ENCODE results near the gene CCRL2. TPM values are rescaled to one million over a fixed set of nuclear protein-coding genes. Genes with fewer than 3 reads are reported as not detected.
"Not testable (repeated sequence)": the region's sequence is repeated elsewhere in the genome, so short reads cannot be mapped to it uniquely, and the experiment has no call there.

The CCRL2 gene
- total RNA-seq, 1 donor from 2014 or later: 2.2 TPM

- H3K36me3 Mint-ChIP-seq (ENCODE audit: low read depth): peaks cover under 1% of the 10 kb centered on the region
- no peak overlapping the region for H3K4me3 Mint-ChIP-seq
- H3K27ac Mint-ChIP-seq: no peak overlapping the region
- peaks cover 5% of the 10 kb centered on the region for H3K4me1 Mint-ChIP-seq (ENCODE audit: low read depth)
- H3K27me3 Mint-ChIP-seq (ENCODE audit: insufficient read depth): peaks cover 10% of the 10 kb centered on the region
- intact Hi-C loops (cut with micrococcal nuclease): no loop called here
- H3K9me3 Mint-ChIP-seq: no peaks in the 10 kb centered on the region
- no peak for DNase-seq (ENCODE audit: low spot score)
Observed at GRCh38 chr3:46414739-46415138, 7.7 kb downstream of the CCRL2 start.

GRCh38 chr3:46416125-46416810 lies 9.2 kb downstream of the CCRL2 start:
- no peak overlapping the region for H3K27ac Mint-ChIP-seq
- peaks cover 7% of the 10 kb centered on the region for H3K27me3 Mint-ChIP-seq (ENCODE audit: insufficient read depth)
- no peaks in the 10 kb centered on the region for H3K9me3 Mint-ChIP-seq
- intact Hi-C loops (cut with micrococcal nuclease): no loop called here
- H3K4me1 Mint-ChIP-seq (ENCODE audit: low read depth): no peaks in the 10 kb centered on the region
- no peaks in the 10 kb centered on the region for H3K36me3 Mint-ChIP-seq (ENCODE audit: low read depth)
- H3K4me3 Mint-ChIP-seq: no peak overlapping the region
- no peak for DNase-seq (ENCODE audit: low spot score)

GRCh38 chr3:46416811-46417510 lies 9.9 kb downstream of the CCRL2 start:
- no peaks in the 10 kb centered on the region for H3K9me3 Mint-ChIP-seq
- no peak overlapping the region for H3K27ac Mint-ChIP-seq
- no peak overlapping the region for H3K4me3 Mint-ChIP-seq
- peaks cover 7% of the 10 kb centered on the region for H3K27me3 Mint-ChIP-seq (ENCODE audit: insufficient read depth)
- no peaks in the 10 kb centered on the region for H3K36me3 Mint-ChIP-seq (ENCODE audit: low read depth)
- no peaks in the 10 kb centered on the region for H3K4me1 Mint-ChIP-seq (ENCODE audit: low read depth)
- no peak for DNase-seq (ENCODE audit: low spot score)
- intact Hi-C loops (cut with micrococcal nuclease): no loop called here

GRCh38 chr3:46417841-46418611 lies 11.0 kb downstream of the CCRL2 start:
- Mint-ChIP-seq H3K36me3 (ENCODE audit: low read depth) (no peaks in the 10 kb centered on the region), H3K27me3 (ENCODE audit: insufficient read depth) (peaks cover 5% of the 10 kb centered on the region), H3K4me3 (no peak overlapping the region), H3K9me3 (no peaks in the 10 kb centered on the region), H3K4me1 (ENCODE audit: low read depth) (no peaks in the 10 kb centered on the region), H3K27ac (no peak overlapping the region)
- no peak for DNase-seq (ENCODE audit: low spot score)
- intact Hi-C loops (cut with micrococcal nuclease): no loop called here

GRCh38 chr3:46419816-46420215 lies 12.8 kb downstream of the CCRL2 start:
- Mint-ChIP-seq H3K36me3 (ENCODE audit: low read depth) (no peaks in the 10 kb centered on the region), H3K4me3 (no peak overlapping the region), H3K4me1 (ENCODE audit: low read depth) (no peaks in the 10 kb centered on the region), H3K27ac (no peak overlapping the region), H3K27me3 (ENCODE audit: insufficient read depth) (peaks cover 2% of the 10 kb centered on the region), H3K9me3 (no peaks in the 10 kb centered on the region)
- intact Hi-C loops (cut with micrococcal nuclease): no loop called here
- no peak for DNase-seq (ENCODE audit: low spot score)

- intact Hi-C loops (cut with micrococcal nuclease): no loop called here
- Mint-ChIP-seq H3K9me3 (no peaks in the 10 kb centered on the region), H3K4me3 (no peak overlapping the region), H3K4me1 (ENCODE audit: low read depth) (no peaks in the 10 kb centered on the region), H3K27me3 (ENCODE audit: insufficient read depth) (peaks cover 2% of the 10 kb centered on the region), H3K36me3 (ENCODE audit: low read depth) (no peaks in the 10 kb centered on the region), H3K27ac (no peak overlapping the region)
- no peak for DNase-seq (ENCODE audit: low spot score)
Observed at GRCh38 chr3:46420931-46421330, 13.9 kb downstream of the CCRL2 start.

GRCh38 chr3:46422617-46423016 lies 15.6 kb downstream of the CCRL2 start:
- no peak for DNase-seq (ENCODE audit: low spot score)
- Mint-ChIP-seq H3K36me3 (ENCODE audit: low read depth) (no peaks in the 10 kb centered on the region), H3K27me3 (ENCODE audit: insufficient read depth) (peaks cover 1% of the 10 kb centered on the region)

GRCh38 chr3:46423588-46423987 lies 16.5 kb downstream of the CCRL2 start:
- intact Hi-C loops (cut with micrococcal nuclease): no loop called here
- H3K4me3 Mint-ChIP-seq: no peak overlapping the region
- no peaks in the 10 kb centered on the region for H3K4me1 Mint-ChIP-seq (ENCODE audit: low read depth)
- no peaks in the 10 kb centered on the region for H3K36me3 Mint-ChIP-seq (ENCODE audit: low read depth)
- no peak overlapping the region for H3K27ac Mint-ChIP-seq
- H3K9me3 Mint-ChIP-seq: no peaks in the 10 kb centered on the region
- H3K27me3 Mint-ChIP-seq (ENCODE audit: insufficient read depth): peaks cover 1% of the 10 kb centered on the region
- no peak for DNase-seq (ENCODE audit: low spot score)

More at GRCh38 chr3:46422617-46423016, 15.6 kb downstream of the CCRL2 start:
- no peak overlapping the region for H3K4me3 Mint-ChIP-seq
- H3K27ac Mint-ChIP-seq: no peak overlapping the region
- intact Hi-C loops (cut with micrococcal nuclease): no loop called here
- H3K4me1 Mint-ChIP-seq (ENCODE audit: low read depth): no peaks in the 10 kb centered on the region
- no peaks in the 10 kb centered on the region for H3K9me3 Mint-ChIP-seq

- H3K36me3 Mint-ChIP-seq (ENCODE audit: low read depth); H3K27me3 Mint-ChIP-seq (ENCODE audit: insufficient read depth); DNase-seq (ENCODE audit: low spot score): not testable (repeated sequence)
Observed at GRCh38 chr3:46426476-46426875, 19.4 kb downstream of the CCRL2 start.

GRCh38 chr3:46427404-46427803 lies 20.3 kb downstream of the CCRL2 start:
- H3K36me3 Mint-ChIP-seq (ENCODE audit: low read depth); H3K27ac Mint-ChIP-seq; DNase-seq (ENCODE audit: low spot score); H3K4me3 Mint-ChIP-seq; H3K4me1 Mint-ChIP-seq (ENCODE audit: low read depth); H3K27me3 Mint-ChIP-seq (ENCODE audit: insufficient read depth); intact Hi-C loops (cut with micrococcal nuclease): not testable (repeated sequence)
- H3K9me3 Mint-ChIP-seq: peaks cover 12% of the 10 kb centered on the region

More at GRCh38 chr3:46426476-46426875, 19.4 kb downstream of the CCRL2 start:
- intact Hi-C loops (cut with micrococcal nuclease); H3K9me3 Mint-ChIP-seq; H3K4me1 Mint-ChIP-seq (ENCODE audit: low read depth); H3K4me3 Mint-ChIP-seq; H3K27ac Mint-ChIP-seq: not testable (repeated sequence)

- no peak for DNase-seq (ENCODE audit: low spot score)
- Mint-ChIP-seq H3K9me3 (peaks cover 15% of the 10 kb centered on the region), H3K27ac (no peak overlapping the region)
Observed at GRCh38 chr3:46427916-46428833, 21.1 kb downstream of the CCRL2 start.

GRCh38 chr3:46429250-46429649 lies 22.2 kb downstream of the CCRL2 start:
- H3K36me3 Mint-ChIP-seq (ENCODE audit: low read depth): no peaks in the 10 kb centered on the region

More at GRCh38 chr3:46427916-46428833, 21.1 kb downstream of the CCRL2 start:
- peaks cover 7% of the 10 kb centered on the region for H3K27me3 Mint-ChIP-seq (ENCODE audit: insufficient read depth)
- H3K4me1 Mint-ChIP-seq (ENCODE audit: low read depth): peaks cover 10% of the 10 kb centered on the region
- intact Hi-C loops (cut with micrococcal nuclease): no loop called here
- no peak overlapping the region for H3K4me3 Mint-ChIP-seq
- H3K36me3 Mint-ChIP-seq (ENCODE audit: low read depth): no peaks in the 10 kb centered on the region

More at GRCh38 chr3:46429250-46429649, 22.2 kb downstream of the CCRL2 start:
- DNase-seq (ENCODE audit: low spot score): no peak
- Mint-ChIP-seq H3K9me3 (peaks cover 15% of the 10 kb centered on the region), H3K27ac (no peak overlapping the region), H3K4me1 (ENCODE audit: low read depth) (peaks cover 13% of the 10 kb centered on the region), H3K27me3 (ENCODE audit: insufficient read depth) (peaks cover 15% of the 10 kb centered on the region), H3K4me3 (no peak overlapping the region)
- intact Hi-C loops (cut with micrococcal nuclease): no loop called here
